Prostate gland (tissue), 2 donors: Measurements from ENCODE around the gene ADCY4. TPM values are rescaled to one million over a fixed set of nuclear protein-coding genes. Genes with fewer than 3 reads are reported as not detected.
"Not testable (repeated sequence)": the region's sequence is repeated elsewhere in the genome, so short reads cannot be mapped to it uniquely, and the experiment has no call there.

Experiments
- DNase-seq: peaks from one replicate; pipeline ENCODE4 v3.0.0-alpha.2; 2019; ENCODE audit warnings: low spot score
- H3K27ac ChIP-seq, 2 donors: fragments of 200-600 bp; sonication (generic); 2 replicates each; pipeline ENCODE4 v1.5.1; 2017 to 2019
- H3K27me3 ChIP-seq: fragments of 200-600 bp; sonication (generic); replicated peaks from 2 replicates; pipeline ENCODE4 v1.5.1; 2019; ENCODE audit not compliant: insufficient read depth
- H3K36me3 ChIP-seq, 2 donors: fragments of 200-600 bp; sonication (generic); 1 replicate in 1 of 2; 2 replicates in 1 of 2; pipeline versions ENCODE4 v1.5.1 to v1.8.1; 2017 to 2019
- H3K4me1 ChIP-seq: fragments of 200-600 bp; sonication (generic); replicated peaks from 2 replicates; pipeline ENCODE4 v1.5.1; 2019
- H3K4me3 ChIP-seq, 2 donors: fragments of 200-600 bp; sonication (generic); 2 replicates each; pipeline ENCODE4 v1.5.1; 2017 to 2019
- H3K9me3 ChIP-seq: fragments of 200-600 bp; sonication (generic); 2 replicates; pipeline ENCODE4 v1.5.1; 2017
- POLR2A ChIP-seq: fragments of 450-650 bp; IDR thresholded peaks from one replicate; pipeline ENCODE4 v1.6.1; 2016; ENCODE audit warnings: antibody characterized with exemption, mild to moderate bottlenecking
- POLR2AphosphoS5 ChIP-seq: sonication (generic); formaldehyde crosslinking; IDR thresholded peaks from one replicate; pipeline ENCODE4 v1.6.1; 2017; ENCODE audit warnings: antibody characterized with exemption
- WGBS: methylation state at CpG from one replicate; pipeline ENCODE4 v1.1.5; 2018; 5-methylcytosine and 5-hydroxymethylcytosine counted together
- intact Hi-C: fragments of 100-400 bp; cut with DNase I; formaldehyde crosslinking; loops from one replicate; pipeline ENCODE4 v1.14.2; 2022
- total RNA-seq, 2 donors: library from RNA; depleted of rRNA; stranded (reverse); fragments of >200 nt; gene quantifications; one replicate each; pipeline ENCODE4 v1.1.0, GENCODE V29; 2016
- TF ChIP-seq, protein P1 (sequence below), 4 experiments: fragments of 200-600 bp in 2 of 4; fragments of 450-650 bp in 2 of 4; sonication (generic) in 2 of 4; IDR thresholded peaks; 1 replicate in 3 of 4; 2 replicates in 1 of 4; pipeline ENCODE4 v1.5.1; 2016 to 2019; ENCODE audit warnings: antibody characterized with exemption in 4 of 4, mild to moderate bottlenecking in 2 of 4, moderate library complexity in 2 of 4

The ADCY4 gene
- total RNA-seq, 2 donors from 2014 or later = 19.4 to 28.7 TPM

DNA sequence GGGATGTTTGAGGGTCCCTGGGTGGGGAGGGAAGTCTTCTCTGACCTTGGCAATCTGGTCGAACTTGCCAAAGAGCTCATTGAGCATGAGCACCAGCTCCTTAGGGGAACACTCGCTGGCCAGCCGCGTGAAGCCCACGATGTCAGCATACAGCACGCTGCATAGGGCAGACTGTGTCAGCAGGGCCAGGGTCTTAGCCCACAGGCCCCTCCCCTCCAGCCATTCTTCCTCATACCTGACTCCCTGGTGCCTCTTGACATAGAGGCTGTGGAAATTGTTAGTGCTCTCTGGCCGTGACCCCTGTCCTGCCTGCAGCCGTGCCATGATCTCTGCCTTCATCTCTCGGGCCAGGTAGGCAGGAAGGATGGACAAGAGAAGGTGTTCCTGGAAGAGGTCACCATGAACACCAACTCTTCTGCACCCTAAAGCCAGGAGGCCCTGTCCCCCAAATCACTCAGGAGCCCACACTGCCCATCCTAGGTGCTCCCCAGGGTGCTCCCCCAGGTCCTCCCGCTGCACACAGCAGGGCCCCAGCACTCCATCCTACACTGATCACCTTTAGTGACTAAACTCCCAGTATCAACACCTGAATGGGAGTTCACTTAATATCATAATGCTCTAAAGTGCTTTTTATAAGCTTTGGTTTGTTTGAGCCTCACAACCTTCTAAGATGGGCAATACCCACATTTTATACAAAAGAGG, 3.7 kb downstream of the ADCY4 start:
- intact Hi-C loops = no loop called here
- WGBS = 94% methylated on average over 10 of the region's 10 CpGs
- DNase-seq = no peak
- Histone ChIP-seq H3K36me3 (no peaks in the 10 kb centered on the region), H3K4me1 (peaks cover 5% of the 10 kb centered on the region), H3K9me3 (no peaks in the 10 kb centered on the region), H3K27ac (no peak overlapping the region), H3K27me3 (peaks cover 3% of the 10 kb centered on the region), H3K4me3 (no peak overlapping the region)
- TF ChIP-seq POLR2AphosphoS5 = no peak
- TF ChIP-seq, protein P1, sequence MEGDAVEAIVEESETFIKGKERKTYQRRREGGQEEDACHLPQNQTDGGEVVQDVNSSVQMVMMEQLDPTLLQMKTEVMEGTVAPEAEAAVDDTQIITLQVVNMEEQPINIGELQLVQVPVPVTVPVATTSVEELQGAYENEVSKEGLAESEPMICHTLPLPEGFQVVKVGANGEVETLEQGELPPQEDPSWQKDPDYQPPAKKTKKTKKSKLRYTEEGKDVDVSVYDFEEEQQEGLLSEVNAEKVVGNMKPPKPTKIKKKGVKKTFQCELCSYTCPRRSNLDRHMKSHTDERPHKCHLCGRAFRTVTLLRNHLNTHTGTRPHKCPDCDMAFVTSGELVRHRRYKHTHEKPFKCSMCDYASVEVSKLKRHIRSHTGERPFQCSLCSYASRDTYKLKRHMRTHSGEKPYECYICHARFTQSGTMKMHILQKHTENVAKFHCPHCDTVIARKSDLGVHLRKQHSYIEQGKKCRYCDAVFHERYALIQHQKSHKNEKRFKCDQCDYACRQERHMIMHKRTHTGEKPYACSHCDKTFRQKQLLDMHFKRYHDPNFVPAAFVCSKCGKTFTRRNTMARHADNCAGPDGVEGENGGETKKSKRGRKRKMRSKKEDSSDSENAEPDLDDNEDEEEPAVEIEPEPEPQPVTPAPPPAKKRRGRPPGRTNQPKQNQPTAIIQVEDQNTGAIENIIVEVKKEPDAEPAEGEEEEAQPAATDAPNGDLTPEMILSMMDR (IDR thresholded peaks at IDR 0.05) = no peak
- TF ChIP-seq POLR2A = no peak

DNA sequence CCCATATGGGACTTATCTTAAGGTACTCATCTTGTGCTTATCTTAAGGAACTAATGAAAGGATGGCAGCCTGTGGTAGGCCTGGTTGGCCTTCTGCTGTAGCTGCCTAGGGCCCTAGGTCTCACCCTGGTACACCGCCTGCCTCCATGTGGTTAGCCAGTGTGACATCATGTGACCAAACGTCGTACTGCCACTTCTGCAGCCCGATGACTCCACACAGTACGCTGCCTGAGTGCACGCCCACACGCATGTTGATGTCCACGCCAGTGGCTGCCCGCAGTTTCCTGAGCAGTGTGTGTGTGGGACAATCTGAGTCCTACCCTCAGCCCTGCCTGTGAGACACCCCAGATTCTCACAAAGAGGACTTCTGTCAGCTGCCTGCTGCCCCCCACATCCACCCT, 5.1 kb downstream of the ADCY4 start:
- H3K36me3 ChIP-seq = no peaks in the 10 kb centered on the region
- 80% methylated on average over 9 of the region's 9 CpGs for WGBS
- H3K4me1 ChIP-seq = peaks cover 5% of the 10 kb centered on the region
- intact Hi-C loops = no loop called here
- no peak overlapping the region for H3K27ac ChIP-seq
- H3K9me3 ChIP-seq = no peaks in the 10 kb centered on the region
- DNase-seq = no peak
- H3K4me3 ChIP-seq = no peak overlapping the region
- no peak for TF ChIP-seq POLR2AphosphoS5
- TF ChIP-seq, protein P1 (IDR thresholded peaks at IDR 0.05) = no peak
- TF ChIP-seq POLR2A = no peak
- no peaks in the 10 kb centered on the region for H3K27me3 ChIP-seq

DNA sequence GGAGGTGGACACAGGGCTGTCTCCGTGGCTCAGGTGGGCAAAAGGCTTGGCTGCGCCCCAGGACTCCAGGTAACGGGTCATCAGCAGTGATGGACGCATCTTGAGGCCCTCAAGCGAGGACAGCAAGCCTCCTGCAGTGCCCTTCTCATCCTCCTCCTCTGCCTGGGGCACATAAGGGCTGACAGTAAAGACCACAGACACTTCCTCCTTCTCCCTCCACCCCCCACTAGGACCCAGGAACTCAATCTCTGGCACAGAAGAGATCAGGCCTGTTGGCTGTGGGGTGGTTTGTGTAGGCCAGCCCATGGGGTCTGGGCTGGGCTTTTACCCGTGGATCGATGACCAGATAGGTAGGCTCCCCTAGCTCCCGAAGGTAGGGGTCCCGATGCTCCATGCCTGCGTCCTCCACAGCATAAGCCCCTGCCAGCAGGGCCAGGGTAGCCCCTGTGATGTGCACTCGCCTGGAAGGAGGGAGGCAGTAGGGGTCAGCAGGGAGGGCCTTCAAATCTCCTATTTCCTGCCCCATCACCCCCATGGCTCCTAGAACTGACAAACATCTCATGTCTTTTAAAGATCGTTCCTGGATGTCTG, 5.7 kb downstream of the ADCY4 start:
- Histone ChIP-seq H3K4me1 (peaks cover 5% of the 10 kb centered on the region), H3K4me3 (no peak overlapping the region), H3K9me3 (no peaks in the 10 kb centered on the region), H3K27me3 (no peaks in the 10 kb centered on the region), H3K27ac (no peak overlapping the region), H3K36me3 (no peaks in the 10 kb centered on the region)
- WGBS = 88% methylated on average over 12 of the region's 12 CpGs
- no peak for TF ChIP-seq POLR2AphosphoS5
- TF ChIP-seq, protein P1 (IDR thresholded peaks at IDR 0.05) = no peak
- no peak for TF ChIP-seq POLR2A
- intact Hi-C loops = no loop called here
- no peak for DNase-seq

DNA sequence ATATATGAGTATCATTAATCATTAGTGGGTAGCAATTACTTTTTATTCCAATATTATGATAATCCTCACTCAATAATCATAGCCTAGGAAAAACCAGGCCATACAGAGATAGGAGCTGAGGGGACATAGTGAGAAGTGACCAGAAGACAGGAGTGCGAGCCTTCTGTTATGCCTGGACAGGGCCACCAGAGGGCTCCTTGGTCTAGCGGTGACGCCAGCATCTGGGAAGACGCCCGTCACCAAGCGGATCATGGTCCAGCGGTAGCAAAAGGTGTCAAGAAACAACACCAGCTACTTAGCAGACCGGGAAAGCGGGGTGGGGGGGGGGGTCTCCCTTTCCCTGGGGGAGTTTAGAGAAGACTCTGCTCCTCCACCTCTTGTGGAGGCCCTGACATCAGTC, 7.0 kb downstream of the ADCY4 start:
- 1% methylated on average over 9 of the region's 9 CpGs for WGBS
- H3K27me3 ChIP-seq, H3K27ac ChIP-seq, H3K4me1 ChIP-seq, H3K4me3 ChIP-seq, H3K9me3 ChIP-seq, H3K36me3 ChIP-seq, intact Hi-C loops: not testable (repeated sequence)
- peak; percentile 36 for DNase-seq
- TF ChIP-seq, protein P1 (IDR thresholded peaks at IDR 0.05) = peak in 3 of 4 experiments; percentile 45 to 79 (median 72)
- peak; percentile 11 for TF ChIP-seq POLR2AphosphoS5

DNA sequence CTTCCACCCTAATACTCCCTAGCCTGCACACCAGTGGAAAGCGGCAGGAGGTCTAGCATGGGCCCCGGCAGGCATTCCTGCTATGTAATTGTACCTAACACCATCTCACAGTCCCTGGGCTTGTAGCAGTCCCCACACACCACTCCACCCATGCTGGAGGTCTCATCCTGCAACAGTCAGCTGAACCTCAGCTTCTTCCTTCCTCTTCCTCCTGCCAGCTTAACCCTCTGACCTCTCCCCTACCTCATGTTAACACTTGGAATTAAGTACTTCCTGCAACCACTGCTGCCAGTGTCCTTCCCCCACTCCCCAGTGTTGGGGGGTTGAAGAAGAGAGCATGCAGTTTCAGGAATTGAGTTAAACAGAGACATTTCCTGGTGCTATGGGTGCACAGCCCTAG, 7.6 kb downstream of the ADCY4 start:
- 95% methylated on average over 2 of the region's 2 CpGs for WGBS
- intact Hi-C loops = no loop called here
- DNase-seq = no peak
- Histone ChIP-seq H3K4me3 (no peak overlapping the region), H3K4me1 (peaks cover under 1% of the 10 kb centered on the region), H3K36me3 (no peaks in the 10 kb centered on the region), H3K9me3 (no peaks in the 10 kb centered on the region), H3K27me3 (no peaks in the 10 kb centered on the region), H3K27ac (no peak overlapping the region)
- no peak for TF ChIP-seq POLR2A
- TF ChIP-seq, protein P1 (IDR thresholded peaks at IDR 0.05) = no peak
- no peak for TF ChIP-seq POLR2AphosphoS5
